ENCODE data around the gene TEX28. TPM values are rescaled to one million over a fixed set of nuclear protein-coding genes. Genes with fewer than 3 reads are reported as not detected.

The TEX28 gene
- total RNA-seq, 6 donors from 2014 or later, result not detected

GRCh38 chrX:154333116-154333515 is 38.2 kb upstream of the TEX28 start:
- no peak for ATAC-seq (ENCODE audit: low FRiP score in 2 of 2)
- 91% methylated on average over 9 of the region's 9 CpGs; no CpG with 5 or more reads in 1 of the 2 donors for WGBS, 2 donors
- Histone ChIP-seq H3K4me1 (no peaks in the 10 kb centered on the region), H3K4me3 (no peak overlapping the region), H3K27ac (no peak overlapping the region), H3K27me3 (no peaks in the 10 kb centered on the region), H3K36me3 (no peaks in the 10 kb centered on the region), H3K9me3 (no peaks in the 10 kb centered on the region)
- no peak for TF ChIP-seq POLR2AphosphoS5 (IDR thresholded peaks at IDR 0.05)
- TF ChIP-seq POLR2A (IDR thresholded peaks at IDR 0.05), result no peak
- no peak for DNase-seq

GRCh38 chrX:154332561-154332960 is 37.6 kb upstream of the TEX28 start:
- 90 to 96% methylated on average over 22 to 26 of the region's 29 CpGs for WGBS, 2 donors
- H3K9me3 ChIP-seq, result no peaks in the 10 kb centered on the region

GRCh38 chrX:154329294-154329693 is 34.4 kb upstream of the TEX28 start:
- ATAC-seq (ENCODE audit: low FRiP score in 2 of 2) (no peak), DNase-seq (no peak)
- Histone ChIP-seq H3K9me3 (no peaks in the 10 kb centered on the region), H3K4me1 (peaks cover 0 to 15% (median 6%) of the 10 kb centered on the region in 4 donors), H3K4me3 (no peak overlapping the region), H3K27ac (no peak overlapping the region), H3K27me3 (no peaks in the 10 kb centered on the region), H3K36me3 (no peaks in the 10 kb centered on the region)
- no peak for TF ChIP-seq POLR2AphosphoS5 (IDR thresholded peaks at IDR 0.05)
- TF ChIP-seq CTCF (IDR thresholded peaks at IDR 0.05), result no peak
- no peak for TF ChIP-seq EP300 (IDR thresholded peaks at IDR 0.05)
- no peak for TF ChIP-seq POLR2A (IDR thresholded peaks at IDR 0.05)
- WGBS, 2 donors, result 89 to 100% methylated on average over 1 to 10 of the region's 10 CpGs

More at GRCh38 chrX:154332561-154332960, 37.6 kb upstream of the TEX28 start:
- ATAC-seq (ENCODE audit: low FRiP score in 2 of 2) (no peak), DNase-seq (peak in 1 of 2 donors; percentile 68)
- peaks cover 0 to under 1% (median 0%) of the 10 kb centered on the region in 4 donors for H3K4me1 ChIP-seq
- TF ChIP-seq CTCF (IDR thresholded peaks at IDR 0.05) (no peak), POLR2A (IDR thresholded peaks at IDR 0.05) (no peak), EP300 (IDR thresholded peaks at IDR 0.05) (no peak), POLR2AphosphoS5 (IDR thresholded peaks at IDR 0.05) (no peak)
- H3K27me3 ChIP-seq, result no peaks in the 10 kb centered on the region
- H3K4me3 ChIP-seq, result no peak overlapping the region
- no peak overlapping the region for H3K27ac ChIP-seq
- no peaks in the 10 kb centered on the region for H3K36me3 ChIP-seq

GRCh38 chrX:154328646-154329045 is 33.7 kb upstream of the TEX28 start:
- Histone ChIP-seq H3K4me1 (peaks cover 0 to 15% (median 6%) of the 10 kb centered on the region in 4 donors), H3K9me3 (no peaks in the 10 kb centered on the region), H3K36me3 (no peaks in the 10 kb centered on the region), H3K27me3 (no peaks in the 10 kb centered on the region), H3K27ac (no peak overlapping the region), H3K4me3 (no peak overlapping the region)
- no peak for DNase-seq
- no peak for TF ChIP-seq POLR2AphosphoS5 (IDR thresholded peaks at IDR 0.05)
- TF ChIP-seq EP300 (IDR thresholded peaks at IDR 0.05), result no peak
- TF ChIP-seq POLR2A (IDR thresholded peaks at IDR 0.05), result no peak
- TF ChIP-seq CTCF (IDR thresholded peaks at IDR 0.05), result no peak
- WGBS, 2 donors, result 89 to 100% methylated on average over 2 to 5 of the region's 5 CpGs
- ATAC-seq (ENCODE audit: low FRiP score in 2 of 2), result no peak

GRCh38 chrX:154327038-154327820 is 32.3 kb upstream of the TEX28 start:
- Histone ChIP-seq H3K27me3 (no peaks in the 10 kb centered on the region), H3K36me3 (no peaks in the 10 kb centered on the region), H3K4me1 (peaks cover 0 to 15% (median 6%) of the 10 kb centered on the region in 4 donors), H3K4me3 (no peak overlapping the region), H3K27ac (no peak overlapping the region), H3K9me3 (no peaks in the 10 kb centered on the region)
- 46 to 48% methylated on average over 5 to 11 of the region's 11 CpGs for WGBS, 2 donors
- DNase-seq (no peak), ATAC-seq (ENCODE audit: low FRiP score in 2 of 2) (no peak)
- TF ChIP-seq CTCF (IDR thresholded peaks at IDR 0.05) (no peak), EP300 (IDR thresholded peaks at IDR 0.05) (no peak), POLR2AphosphoS5 (IDR thresholded peaks at IDR 0.05) (no peak), POLR2A (IDR thresholded peaks at IDR 0.05) (no peak)

Measured in upper lobe of left lung (tissue), 6 donors.